GM12873 (cell line): ENCODE data around the gene TXLNA.

Experiments used
- CTCF ChIP-seq: IDR thresholded peaks from 2 replicates; pipeline ENCODE4 v1.5.1; 2012; ENCODE audit warnings: low read depth, mild to moderate bottlenecking, moderate library complexity, low read length, control low read depth; ENCODE audit not compliant: insufficient read depth; ENCODE audit errors: missing control alignments

Gene TXLNA

GRCh38 chr1:32179443-32180185 lies at the start of gene TXLNA:
TSS of gene TXLNA (plus strand) at chr1:32179675. CDS start at chr1:32180346, 671 bp downstream.
- no peak for TF ChIP-seq CTCF

- TF ChIP-seq CTCF, result no peak
Measured at GRCh38 chr1:32137111-32137510, 42.4 kb upstream of the TXLNA start.

- TF ChIP-seq CTCF, result no peak
Measured at GRCh38 chr1:32138965-32139364, 40.5 kb upstream of the TXLNA start.

- TF ChIP-seq CTCF, result no peak
Measured at GRCh38 chr1:32142446-32143301, 36.8 kb upstream of the TXLNA start.

GRCh38 chr1:32144033-32144432 lies 35.4 kb upstream of the TXLNA start:
- no peak for TF ChIP-seq CTCF

GRCh38 chr1:32150847-32151246 lies 28.6 kb upstream of the TXLNA start:
- TF ChIP-seq CTCF, result no peak

- TF ChIP-seq CTCF, result no peak
Measured at GRCh38 chr1:32151319-32151787, 28.1 kb upstream of the TXLNA start.
